GM13976 (cell line): ENCODE results near the gene R3HDM1.
"Not testable (repeated sequence)": the region's sequence is repeated elsewhere in the genome, so short reads cannot be mapped to it uniquely, and the experiment has no call there.

ENCODE experiments used
- DNase-seq: peaks from one replicate; pipeline ENCODE4 v3.0.0; 2012; ENCODE audit warnings: low spot score
- CTCF ChIP-seq: IDR thresholded peaks from 2 replicates; pipeline ENCODE4 v1.5.1; 2012; ENCODE audit warnings: borderline replicate concordance, mild to moderate bottlenecking; ENCODE audit not compliant: insufficient read depth; ENCODE audit errors: extremely low read depth, missing control alignments, control extremely low read depth
- in situ Hi-C: fragments of 300-500 bp; cut with MboI; formaldehyde crosslinking; loops from one replicate; pipeline ENCODE4 v1.12.0; 2022; ENCODE audit warnings: low sequenced_read_pairs, mixed read lengths, inconsistent platforms; ENCODE audit not compliant: unreplicated experiment

The R3HDM1 gene

GRCh38 chr2:135531231-135532197 lies at the start of gene R3HDM1:
TSS of gene R3HDM1 (plus strand) at chr2:135531484. CDS start at chr2:135604846, 73,362 bp downstream.
- peak; percentile 37 for TF ChIP-seq CTCF
- in situ Hi-C loops = no loop called here
- DNase-seq = peak; percentile 96

- no peak for DNase-seq
- in situ Hi-C loops = no loop called here
- TF ChIP-seq CTCF = no peak
Observed at GRCh38 chr2:135485441-135485840, 45.8 kb upstream of the R3HDM1 start.

- TF ChIP-seq CTCF = no peak
- DNase-seq = no peak
- in situ Hi-C loops = no loop called here
Observed at GRCh38 chr2:135490376-135490775, 40.9 kb upstream of the R3HDM1 start.

GRCh38 chr2:135494503-135494902 lies 36.8 kb upstream of the R3HDM1 start:
- no peak for DNase-seq
- in situ Hi-C loops = no loop called here
- TF ChIP-seq CTCF = no peak

GRCh38 chr2:135494917-135495316 lies 36.4 kb upstream of the R3HDM1 start:
- no peak for DNase-seq
- TF ChIP-seq CTCF = no peak
- in situ Hi-C loops = no loop called here

- DNase-seq, in situ Hi-C loops: not testable (repeated sequence)
Observed at GRCh38 chr2:135498588-135498987, 32.7 kb upstream of the R3HDM1 start.

GRCh38 chr2:135504811-135505210 lies 26.5 kb upstream of the R3HDM1 start:
- in situ Hi-C loops = no loop called here
- no peak for TF ChIP-seq CTCF
- DNase-seq = no peak
